Nephron (organoid): ENCODE measurements around the gene ELF5.

Experiments
- H3K27ac Mint-ChIP-seq, 3 experiments: 2 replicates each; pipeline ENCODE4 v1.8.0; 2020; ENCODE audit warnings: mixed read lengths in 3 of 3, mild to moderate bottlenecking in 2 of 3, moderate library complexity in 1 of 3
- H3K27me3 Mint-ChIP-seq: 2 replicates; pipeline ENCODE4 v1.8.0; 2021; ENCODE audit warnings: low read depth, mild to moderate bottlenecking, moderate library complexity, mixed read lengths
- H3K36me3 Mint-ChIP-seq: 2 replicates; pipeline ENCODE4 v1.8.0; 2020; ENCODE audit warnings: low read depth, mixed read lengths
- H3K4me1 Mint-ChIP-seq: 2 replicates; pipeline ENCODE4 v1.8.0; 2020; ENCODE audit warnings: mixed read lengths
- H3K4me3 Mint-ChIP-seq, 3 experiments: 2 replicates each; pipeline ENCODE4 v1.8.0; 2020; ENCODE audit warnings: mild to moderate bottlenecking in 3 of 3, mixed read lengths in 3 of 3, moderate library complexity in 2 of 3
- H3K9me3 Mint-ChIP-seq: 2 replicates; pipeline ENCODE4 v1.8.0; 2020; ENCODE audit warnings: mixed read lengths
- TF ChIP-seq, protein P1 (sequence below), 3 experiments: fragments of 200-600 bp; sonication (generic); IDR thresholded peaks; one replicate each; pipeline ENCODE4 v1.5.0; 2021; ENCODE audit warnings: antibody characterized with exemption in 3 of 3; ENCODE audit not compliant: unreplicated experiment in 3 of 3

Gene ELF5

DNA sequence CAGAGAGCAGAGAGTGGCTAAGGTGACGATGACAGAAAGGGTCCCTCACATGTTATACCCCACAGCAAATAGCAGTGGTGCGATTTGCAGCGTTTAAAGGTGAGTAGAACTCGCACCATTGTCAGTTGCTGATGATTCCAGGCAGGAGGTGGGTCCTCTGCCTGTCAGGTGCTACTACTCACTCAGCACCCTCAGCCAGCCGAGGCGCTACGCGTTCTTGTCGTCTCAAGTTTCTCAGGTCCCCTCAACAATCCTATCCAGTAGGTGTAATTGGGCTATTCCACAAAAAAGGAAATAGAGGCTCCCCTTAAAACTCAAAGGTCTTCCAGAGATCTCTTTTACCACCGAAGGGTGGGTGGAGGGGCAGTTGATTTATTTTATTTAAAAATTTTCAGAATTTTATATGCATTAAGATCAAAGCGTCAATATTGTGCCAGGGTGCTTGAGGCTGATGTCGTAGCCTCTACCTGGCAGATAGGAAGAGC is 18.3 kb downstream of the ELF5 start:
- no peaks in the 10 kb centered on the region for H3K4me1 Mint-ChIP-seq

DNA sequence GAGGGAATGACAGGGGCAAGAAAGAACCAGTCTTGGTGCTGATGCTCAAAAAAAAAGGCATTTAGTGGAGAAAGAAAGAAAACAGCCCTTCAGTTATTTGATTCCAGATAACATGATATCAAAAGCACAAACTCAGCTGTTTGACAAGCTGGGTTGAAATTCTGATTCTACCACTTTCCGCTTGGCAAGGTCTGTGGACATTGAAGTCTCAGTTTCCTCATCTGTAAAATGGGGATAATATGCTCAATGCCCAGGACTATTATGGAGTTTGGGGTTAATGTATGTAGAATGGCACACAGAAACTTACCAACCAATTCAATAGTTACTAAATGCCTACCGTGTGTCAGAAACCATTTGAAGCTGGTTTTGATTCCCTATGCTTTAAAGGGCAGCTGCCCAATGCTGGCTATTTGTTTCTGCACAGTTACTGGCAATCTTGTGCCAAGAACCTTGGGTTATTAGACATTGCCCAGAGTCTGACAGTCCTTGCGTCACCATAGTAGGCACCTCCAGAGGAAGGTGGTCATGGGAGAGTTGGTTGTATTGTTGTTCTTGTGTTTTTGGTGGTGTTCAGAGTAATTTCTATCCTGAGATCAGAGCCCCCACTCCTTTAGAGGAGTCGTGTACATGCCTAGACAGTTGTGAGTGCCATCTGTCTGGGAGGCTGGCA is 19.5 kb downstream of the ELF5 start:
- Mint-ChIP-seq H3K27me3 (peaks cover 22% of the 10 kb centered on the region), H3K27ac (no peak overlapping the region), H3K36me3 (no peaks in the 10 kb centered on the region), H3K4me3 (no peak overlapping the region), H3K9me3 (no peaks in the 10 kb centered on the region), H3K4me1 (no peaks in the 10 kb centered on the region)
- TF ChIP-seq, protein P1, sequence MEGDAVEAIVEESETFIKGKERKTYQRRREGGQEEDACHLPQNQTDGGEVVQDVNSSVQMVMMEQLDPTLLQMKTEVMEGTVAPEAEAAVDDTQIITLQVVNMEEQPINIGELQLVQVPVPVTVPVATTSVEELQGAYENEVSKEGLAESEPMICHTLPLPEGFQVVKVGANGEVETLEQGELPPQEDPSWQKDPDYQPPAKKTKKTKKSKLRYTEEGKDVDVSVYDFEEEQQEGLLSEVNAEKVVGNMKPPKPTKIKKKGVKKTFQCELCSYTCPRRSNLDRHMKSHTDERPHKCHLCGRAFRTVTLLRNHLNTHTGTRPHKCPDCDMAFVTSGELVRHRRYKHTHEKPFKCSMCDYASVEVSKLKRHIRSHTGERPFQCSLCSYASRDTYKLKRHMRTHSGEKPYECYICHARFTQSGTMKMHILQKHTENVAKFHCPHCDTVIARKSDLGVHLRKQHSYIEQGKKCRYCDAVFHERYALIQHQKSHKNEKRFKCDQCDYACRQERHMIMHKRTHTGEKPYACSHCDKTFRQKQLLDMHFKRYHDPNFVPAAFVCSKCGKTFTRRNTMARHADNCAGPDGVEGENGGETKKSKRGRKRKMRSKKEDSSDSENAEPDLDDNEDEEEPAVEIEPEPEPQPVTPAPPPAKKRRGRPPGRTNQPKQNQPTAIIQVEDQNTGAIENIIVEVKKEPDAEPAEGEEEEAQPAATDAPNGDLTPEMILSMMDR (IDR thresholded peaks at IDR 0.05; ENCODE audit: unreplicated experiment in 3 of 3) = no peak

More for the DNA sequence above, 18.3 kb downstream of the ELF5 start:
- peaks cover 23% of the 10 kb centered on the region for H3K27me3 Mint-ChIP-seq
- TF ChIP-seq, protein P1 (IDR thresholded peaks at IDR 0.05; ENCODE audit: unreplicated experiment in 3 of 3) = no peak
- no peaks in the 10 kb centered on the region for H3K36me3 Mint-ChIP-seq
- H3K9me3 Mint-ChIP-seq = no peaks in the 10 kb centered on the region
- no peak overlapping the region for H3K27ac Mint-ChIP-seq
- H3K4me3 Mint-ChIP-seq = no peak overlapping the region

- H3K27ac Mint-ChIP-seq = no peak overlapping the region
Observed at GRCh38 chr11:34493468-34493867, 20.1 kb downstream of the ELF5 start.

DNA sequence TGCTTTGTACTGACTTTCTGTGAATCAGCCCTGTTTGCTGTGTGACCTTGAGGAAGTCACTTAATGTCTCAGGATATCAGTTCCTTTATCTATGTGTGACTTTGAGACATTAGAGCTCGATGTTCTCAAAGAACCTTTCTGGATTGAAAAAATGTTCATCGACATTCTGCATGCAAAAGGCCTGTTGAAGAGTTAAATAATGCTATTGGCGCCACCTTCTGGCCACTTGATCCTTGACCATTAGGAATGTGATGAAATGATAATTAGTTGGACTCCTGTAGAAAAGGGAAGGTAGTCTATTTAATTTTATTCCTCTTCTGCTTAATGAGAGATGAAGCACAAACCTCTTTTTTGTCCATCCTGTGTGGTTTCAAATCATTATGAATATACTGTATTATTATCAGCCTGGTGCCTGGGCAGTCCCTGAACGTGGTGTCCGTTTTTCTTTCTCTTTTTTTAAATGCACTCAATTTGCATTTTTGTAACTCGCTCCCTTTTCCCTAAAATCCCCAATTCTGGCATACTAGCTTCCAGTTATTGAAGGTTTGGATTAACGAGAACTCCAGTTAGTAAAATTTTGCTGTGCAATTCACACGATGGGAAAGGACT is 20.7 kb downstream of the ELF5 start:
- TF ChIP-seq, protein P1 (IDR thresholded peaks at IDR 0.05; ENCODE audit: unreplicated experiment in 3 of 3) = peak; percentile 62 to 77 (median 68)
- no peak overlapping the region for H3K27ac Mint-ChIP-seq
- H3K27me3 Mint-ChIP-seq = peaks cover 22% of the 10 kb centered on the region
- H3K4me1 Mint-ChIP-seq = no peaks in the 10 kb centered on the region
- H3K4me3 Mint-ChIP-seq = no peak overlapping the region
- no peaks in the 10 kb centered on the region for H3K9me3 Mint-ChIP-seq
- no peaks in the 10 kb centered on the region for H3K36me3 Mint-ChIP-seq

More at GRCh38 chr11:34493468-34493867, 20.1 kb downstream of the ELF5 start:
- H3K4me1 Mint-ChIP-seq = no peaks in the 10 kb centered on the region
- TF ChIP-seq, protein P1 (IDR thresholded peaks at IDR 0.05; ENCODE audit: unreplicated experiment in 3 of 3) = no peak
- no peaks in the 10 kb centered on the region for H3K9me3 Mint-ChIP-seq
- no peak overlapping the region for H3K4me3 Mint-ChIP-seq
- H3K27me3 Mint-ChIP-seq = peaks cover 22% of the 10 kb centered on the region
- H3K36me3 Mint-ChIP-seq = no peaks in the 10 kb centered on the region

- TF ChIP-seq, protein P1 (IDR thresholded peaks at IDR 0.05; ENCODE audit: unreplicated experiment in 3 of 3) = no peak
- Mint-ChIP-seq H3K27me3 (peaks cover 22% of the 10 kb centered on the region), H3K4me3 (no peak overlapping the region), H3K4me1 (no peaks in the 10 kb centered on the region), H3K27ac (no peak overlapping the region), H3K36me3 (no peaks in the 10 kb centered on the region), H3K9me3 (no peaks in the 10 kb centered on the region)
Observed at GRCh38 chr11:34490304-34490703, 23.3 kb downstream of the ELF5 start.
